HEK293 (cell line): ENCODE measurements around the gene CAPN15.

ENCODE experiments used
- CTCF ChIA-PET: fragments of 350-600 bp; formaldehyde crosslinking; extraction: SDS; loops from one replicate; lab custom pipeline; 2021; ENCODE audit warnings: antibody characterized with exemption; lab: Yijun Ruan, JAX
- POLR2A ChIA-PET: fragments of 300-600 bp; formaldehyde crosslinking; extraction: SDS; loops from one replicate; lab custom pipeline; 2020; ENCODE audit warnings: antibody characterized with exemption, inconsistent platforms; lab: Yijun Ruan, JAX
- H3K27ac ChIP-seq: fragments of 200-500 bp; sonication (Bioruptor generic); 2 replicates; pipeline ENCODE4 v1.5.1; 2014; ENCODE audit warnings: low read depth, low read length, control low read depth, inconsistent platforms; ENCODE audit errors: extremely low read depth
- H3K36me3 ChIP-seq, 2 experiments: fragments of 200-500 bp in 1 of 2; sonication (Bioruptor generic) in 1 of 2; 1 replicate in 1 of 2; 2 replicates in 1 of 2; pipeline ENCODE4 v1.5.1; 2014 to 2017; ENCODE audit warnings: inconsistent platforms in 2 of 2, low read length in 2 of 2; ENCODE audit not compliant: control insufficient read depth in 2 of 2, insufficient read depth in 1 of 2
- H3K4me1 ChIP-seq: fragments of 200-500 bp; sonication (Bioruptor generic); 2 replicates; pipeline ENCODE4 v1.5.1; 2014; ENCODE audit warnings: mild to moderate bottlenecking, low read length, inconsistent platforms; ENCODE audit not compliant: control insufficient read depth, insufficient read depth
- H3K4me3 ChIP-seq: 2 replicates; pipeline ENCODE4 v1.5.1; 2011; ENCODE audit warnings: low read depth, mild to moderate bottlenecking, control low read depth, low read length, moderate library complexity
- H3K9me3 ChIP-seq: fragments of 200-500 bp; sonication (Bioruptor generic); 2 replicates; pipeline ENCODE4 v1.5.1; 2014; ENCODE audit warnings: low read depth, low read length, inconsistent platforms; ENCODE audit not compliant: control insufficient read depth, insufficient read depth
- FEZF1 ChIP-seq: fragments of 450-650 bp; formaldehyde crosslinking; IDR thresholded peaks from 2 replicates; pipeline ENCODE4 v1.5.1; 2016; ENCODE audit warnings: missing biosample characterization, missing genetic modification characterization
- RBAK ChIP-seq: fragments of 450-650 bp; formaldehyde crosslinking; IDR thresholded peaks from 2 replicates; pipeline ENCODE4 v1.5.1; 2016; ENCODE audit warnings: missing biosample characterization, missing genetic modification characterization
- TCF7L2 ChIP-seq: IDR thresholded peaks from 2 replicates; pipeline ENCODE4 v1.6.1; 2011; ENCODE audit warnings: low read depth, mild to moderate bottlenecking, inconsistent platforms, low read length, moderate library complexity, borderline replicate concordance
- ZBTB21 ChIP-seq: fragments of 450-650 bp; formaldehyde crosslinking; IDR thresholded peaks from 2 replicates; pipeline ENCODE4 v1.5.1; 2017; ENCODE audit warnings: missing biosample characterization, missing genetic modification characterization
- ZFP37 ChIP-seq: fragments of 450-650 bp; formaldehyde crosslinking; IDR thresholded peaks from 2 replicates; pipeline ENCODE4 v1.5.1; 2016; ENCODE audit warnings: missing biosample characterization, missing genetic modification characterization
- ZIC2 ChIP-seq: fragments of 450-650 bp; formaldehyde crosslinking; IDR thresholded peaks from 2 replicates; pipeline ENCODE4 v1.5.1; 2016; ENCODE audit warnings: missing biosample characterization, missing genetic modification characterization
- ZNF133 ChIP-seq: fragments of 450-650 bp; formaldehyde crosslinking; IDR thresholded peaks from 2 replicates; pipeline ENCODE4 v1.5.1; 2016; ENCODE audit warnings: missing biosample characterization, missing genetic modification characterization
- ZNF202 ChIP-seq: fragments of 450-650 bp; formaldehyde crosslinking; IDR thresholded peaks from 2 replicates; pipeline ENCODE4 v1.5.1; 2016; ENCODE audit warnings: missing biosample characterization, missing genetic modification characterization, borderline replicate concordance
- ZNF223 ChIP-seq: fragments of 450-650 bp; formaldehyde crosslinking; IDR thresholded peaks from 2 replicates; pipeline ENCODE4 v1.5.1; 2016; ENCODE audit warnings: missing biosample characterization, missing genetic modification characterization
- ZNF248 ChIP-seq: fragments of 450-650 bp; formaldehyde crosslinking; IDR thresholded peaks from 2 replicates; pipeline ENCODE4 v1.5.1; 2017; ENCODE audit warnings: missing biosample characterization, missing genetic modification characterization
- ZNF404 ChIP-seq: fragments of 450-650 bp; formaldehyde crosslinking; IDR thresholded peaks from 2 replicates; pipeline ENCODE4 v1.5.1; 2017; ENCODE audit warnings: missing biosample characterization, missing genetic modification characterization
- ZNF433 ChIP-seq: fragments of 450-650 bp; formaldehyde crosslinking; IDR thresholded peaks from 2 replicates; pipeline ENCODE4 v1.5.1; 2016; ENCODE audit warnings: missing biosample characterization, missing genetic modification characterization, low read depth
- ZNF560 ChIP-seq: fragments of 450-650 bp; formaldehyde crosslinking; IDR thresholded peaks from 2 replicates; pipeline ENCODE4 v1.5.1; 2017; ENCODE audit warnings: missing biosample characterization, missing genetic modification characterization, borderline replicate concordance
- ZNF600 ChIP-seq: fragments of 450-650 bp; formaldehyde crosslinking; IDR thresholded peaks from 2 replicates; pipeline ENCODE4 v1.5.1; 2016; ENCODE audit warnings: missing biosample characterization, missing genetic modification characterization
- ZNF843 ChIP-seq: fragments of 450-650 bp; formaldehyde crosslinking; IDR thresholded peaks from 2 replicates; pipeline ENCODE4 v1.5.1; 2016; ENCODE audit warnings: missing biosample characterization, missing genetic modification characterization
- ZXDB ChIP-seq: fragments of 450-650 bp; formaldehyde crosslinking; IDR thresholded peaks from 2 replicates; pipeline ENCODE4 v1.5.1; 2016; ENCODE audit warnings: missing biosample characterization, missing genetic modification characterization
- TF ChIP-seq, protein P1 (sequence below): fragments of 450-650 bp; formaldehyde crosslinking; IDR thresholded peaks from 2 replicates; pipeline ENCODE4 v1.5.1; 2016; ENCODE audit warnings: missing biosample characterization, missing genetic modification characterization
- TF ChIP-seq, protein P2 (sequence below): fragments of 450-650 bp; IDR thresholded peaks from 2 replicates; pipeline ENCODE4 v1.5.1; 2018; ENCODE audit warnings: missing biosample characterization, missing genetic modification characterization
- TF ChIP-seq, protein P3 (sequence below): IDR thresholded peaks from 2 replicates; pipeline ENCODE4 v1.6.1; 2011; ENCODE audit warnings: mild to moderate bottlenecking, low read depth, low read length, borderline replicate concordance

The CAPN15 gene

DNA sequence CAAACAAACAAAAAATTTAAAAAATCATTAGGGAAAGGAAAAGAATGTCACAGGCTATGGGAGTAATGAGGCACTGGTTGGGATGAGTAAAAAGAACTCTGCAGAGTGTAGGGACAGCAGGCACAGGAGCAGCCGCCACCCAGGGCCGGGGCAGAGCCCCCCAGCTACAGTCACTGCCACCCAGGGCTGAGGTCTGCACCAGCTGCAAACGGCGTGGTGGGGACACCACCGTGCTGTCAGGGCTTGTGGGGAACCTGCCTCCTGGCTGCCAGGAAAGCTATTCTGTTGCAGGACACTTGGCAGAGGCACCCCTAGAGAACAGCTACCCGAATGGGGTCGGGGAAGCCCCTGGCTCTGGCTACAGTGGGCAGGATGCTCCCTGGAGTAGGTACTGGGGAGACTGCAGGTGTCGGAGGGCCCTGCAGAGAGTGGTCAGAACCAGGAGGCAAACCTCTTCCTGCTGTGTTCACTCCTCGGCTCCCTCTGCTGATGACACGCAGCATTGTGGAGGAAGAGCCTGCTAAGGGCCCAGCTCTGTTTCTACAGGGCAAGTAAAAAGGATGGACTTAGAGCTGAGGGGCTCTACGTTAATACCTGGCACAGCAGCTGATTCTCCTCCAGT, 32.3 kb upstream of the CAPN15 start (continued):
- TF ChIP-seq ZXDB (tag by site-specific recombination): no peak
- no peak for TF ChIP-seq ZFP37 (tag by site-specific recombination)
- TF ChIP-seq, protein P1, sequence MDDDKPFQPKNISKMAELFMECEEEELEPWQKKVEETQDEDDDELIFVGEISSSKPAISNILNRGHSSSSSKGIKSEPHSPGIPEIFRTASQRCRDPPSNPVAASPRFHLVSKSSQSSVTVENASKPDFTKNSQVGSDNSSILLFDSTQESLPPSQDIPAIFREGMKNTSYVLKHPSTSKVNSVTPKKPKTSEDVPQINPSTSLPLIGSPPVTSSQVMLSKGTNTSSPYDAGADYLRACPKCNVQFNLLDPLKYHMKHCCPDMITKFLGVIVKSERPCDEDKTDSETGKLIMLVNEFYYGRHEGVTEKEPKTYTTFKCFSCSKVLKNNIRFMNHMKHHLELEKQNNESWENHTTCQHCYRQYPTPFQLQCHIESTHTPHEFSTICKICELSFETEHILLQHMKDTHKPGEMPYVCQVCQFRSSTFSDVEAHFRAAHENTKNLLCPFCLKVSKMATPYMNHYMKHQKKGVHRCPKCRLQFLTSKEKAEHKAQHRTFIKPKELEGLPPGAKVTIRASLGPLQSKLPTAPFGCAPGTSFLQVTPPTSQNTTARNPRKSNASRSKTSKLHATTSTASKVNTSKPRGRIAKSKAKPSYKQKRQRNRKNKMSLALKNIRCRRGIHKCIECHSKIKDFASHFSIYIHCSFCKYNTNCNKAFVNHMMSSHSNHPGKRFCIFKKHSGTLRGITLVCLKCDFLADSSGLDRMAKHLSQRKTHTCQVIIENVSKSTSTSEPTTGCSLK (tag by site-specific recombination): no peak
- TF ChIP-seq ZNF433 (tag by site-specific recombination): no peak

DNA sequence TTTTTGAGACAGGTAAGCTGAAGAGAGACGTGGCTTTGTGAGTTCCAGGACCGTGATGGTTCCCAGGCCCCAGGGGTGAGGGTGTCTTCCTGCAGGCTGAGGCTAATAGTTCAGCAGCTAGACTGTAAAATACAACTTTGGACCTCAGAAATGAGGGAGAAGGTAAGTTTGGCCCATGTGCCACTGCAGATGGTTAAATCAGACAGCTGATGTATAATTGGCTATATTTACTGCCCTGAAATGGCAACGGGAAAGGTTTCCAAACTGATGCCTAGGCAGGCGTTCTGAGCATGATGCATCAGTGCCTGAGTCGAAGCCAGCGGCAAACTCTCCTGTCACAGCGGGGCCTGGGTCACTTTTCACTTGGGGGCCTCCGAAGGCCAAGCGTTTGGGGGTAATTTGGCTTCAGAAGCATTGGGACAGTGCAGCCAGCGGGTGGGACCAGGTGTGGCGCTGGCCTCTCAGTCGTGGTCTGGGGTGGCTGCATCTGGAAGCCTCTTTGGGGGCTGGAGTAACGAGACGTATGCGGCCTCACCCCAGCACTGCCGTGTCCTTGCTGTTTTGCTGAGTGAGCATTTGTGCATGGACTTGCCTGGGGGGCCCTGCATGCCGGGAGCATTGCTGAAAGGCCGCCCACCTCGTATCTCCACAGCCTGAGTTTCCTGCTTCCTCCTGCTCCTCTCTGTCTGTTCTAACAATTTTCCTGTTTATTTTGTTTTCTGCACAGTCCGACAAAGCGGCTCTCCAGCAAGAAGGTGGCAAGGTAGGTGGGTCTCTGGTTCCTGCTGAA, 31.2 kb upstream of the CAPN15 start:
- Histone ChIP-seq H3K4me1 (no peaks in the 10 kb centered on the region), H3K9me3 (no peaks in the 10 kb centered on the region), H3K4me3 (no peak overlapping the region), H3K27ac (no peak overlapping the region), H3K36me3 (peaks cover 0 to 33% of the 10 kb centered on the region in 2 experiments; a peak in 2 of 3 replicates)
- CTCF ChIA-PET: interaction anchor here (0.6 to 1.8 kb wide), 7 partner anchors 9 to 431 kb away, joined by 3 to 7 read pairs (median 3); no protein-coding TSS in a partner anchor
- TF ChIP-seq TCF7L2: no peak
- TF ChIP-seq ZNF133 (tag by site-specific recombination): peak; percentile 99
- POLR2A ChIA-PET: no interaction called here

DNA sequence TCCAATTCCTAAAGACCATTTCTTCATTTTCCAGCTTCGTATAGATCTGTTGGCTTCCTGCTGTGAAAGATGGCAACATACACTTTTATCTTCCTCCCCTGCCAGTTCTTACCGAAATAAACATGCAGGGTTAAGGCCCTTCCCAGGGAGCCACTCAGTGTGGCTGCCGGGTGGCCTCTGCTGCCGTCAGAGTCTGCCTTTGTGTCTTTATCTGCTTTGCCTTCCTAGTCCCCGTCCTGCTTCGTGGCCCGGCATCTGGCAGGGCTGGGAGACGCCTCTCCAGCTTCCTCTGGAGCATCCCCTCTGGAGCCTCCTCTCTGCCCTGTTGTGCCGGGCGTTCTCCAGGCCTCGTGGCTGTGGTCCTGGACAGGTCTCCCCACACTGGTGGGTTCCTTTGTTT, 30.3 kb upstream of the CAPN15 start:
- TF ChIP-seq ZNF843 (tag by site-specific recombination): no peak
- no peak for TF ChIP-seq ZNF223 (tag by site-specific recombination)
- no peak for TF ChIP-seq RBAK
- no peak for TF ChIP-seq ZNF560
- peak; percentile 96 for TF ChIP-seq ZIC2
- TF ChIP-seq FEZF1 (tag by site-specific recombination): no peak
- TF ChIP-seq, protein P2, sequence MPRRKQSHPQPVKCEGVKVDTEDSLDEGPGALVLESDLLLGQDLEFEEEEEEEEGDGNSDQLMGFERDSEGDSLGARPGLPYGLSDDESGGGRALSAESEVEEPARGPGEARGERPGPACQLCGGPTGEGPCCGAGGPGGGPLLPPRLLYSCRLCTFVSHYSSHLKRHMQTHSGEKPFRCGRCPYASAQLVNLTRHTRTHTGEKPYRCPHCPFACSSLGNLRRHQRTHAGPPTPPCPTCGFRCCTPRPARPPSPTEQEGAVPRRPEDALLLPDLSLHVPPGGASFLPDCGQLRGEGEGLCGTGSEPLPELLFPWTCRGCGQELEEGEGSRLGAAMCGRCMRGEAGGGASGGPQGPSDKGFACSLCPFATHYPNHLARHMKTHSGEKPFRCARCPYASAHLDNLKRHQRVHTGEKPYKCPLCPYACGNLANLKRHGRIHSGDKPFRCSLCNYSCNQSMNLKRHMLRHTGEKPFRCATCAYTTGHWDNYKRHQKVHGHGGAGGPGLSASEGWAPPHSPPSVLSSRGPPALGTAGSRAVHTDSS: no peak
- TF ChIP-seq, protein P3, sequence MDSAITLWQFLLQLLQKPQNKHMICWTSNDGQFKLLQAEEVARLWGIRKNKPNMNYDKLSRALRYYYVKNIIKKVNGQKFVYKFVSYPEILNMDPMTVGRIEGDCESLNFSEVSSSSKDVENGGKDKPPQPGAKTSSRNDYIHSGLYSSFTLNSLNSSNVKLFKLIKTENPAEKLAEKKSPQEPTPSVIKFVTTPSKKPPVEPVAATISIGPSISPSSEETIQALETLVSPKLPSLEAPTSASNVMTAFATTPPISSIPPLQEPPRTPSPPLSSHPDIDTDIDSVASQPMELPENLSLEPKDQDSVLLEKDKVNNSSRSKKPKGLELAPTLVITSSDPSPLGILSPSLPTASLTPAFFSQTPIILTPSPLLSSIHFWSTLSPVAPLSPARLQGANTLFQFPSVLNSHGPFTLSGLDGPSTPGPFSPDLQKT: no peak
- no peak for TF ChIP-seq ZNF202 (tag by site-specific recombination)
- TF ChIP-seq ZBTB21 (tag by site-specific recombination): no peak
- no peak for TF ChIP-seq ZNF248 (tag by site-specific recombination)
- peak; percentile 27; the same call in 1 of the 2 replicates for TF ChIP-seq ZNF600 (tag by site-specific recombination)
- TF ChIP-seq ZNF404: no peak
- no peak overlapping the region for H3K27ac ChIP-seq
- H3K4me3 ChIP-seq: no peak overlapping the region
- peaks cover 0 to 29% of the 10 kb centered on the region in 2 experiments; a peak in 2 of 3 replicates for H3K36me3 ChIP-seq
- H3K4me1 ChIP-seq: no peaks in the 10 kb centered on the region
- ChIA-PET POLR2A (interaction anchor here (0.7 kb wide), 1 partner anchor 14 kb away, joined by 3 read pairs; no protein-coding TSS in a partner anchor), CTCF (no interaction called here)
- no peaks in the 10 kb centered on the region for H3K9me3 ChIP-seq
